GM18909 (cell line): Measurements from ENCODE around the gene CCND1.
"Not testable (repeated sequence)": the region's sequence is repeated elsewhere in the genome, so short reads cannot be mapped to it uniquely, and the experiment has no call there.

Experiments used
- ATAC-seq: cut with Tn5 transposase; IDR thresholded peaks from one replicate; pipeline ENCODE4 v1.9.1; 2021; ENCODE audit warnings: mild to moderate bottlenecking; ENCODE audit not compliant: unreplicated experiment, poor library complexity

Gene CCND1

DNA sequence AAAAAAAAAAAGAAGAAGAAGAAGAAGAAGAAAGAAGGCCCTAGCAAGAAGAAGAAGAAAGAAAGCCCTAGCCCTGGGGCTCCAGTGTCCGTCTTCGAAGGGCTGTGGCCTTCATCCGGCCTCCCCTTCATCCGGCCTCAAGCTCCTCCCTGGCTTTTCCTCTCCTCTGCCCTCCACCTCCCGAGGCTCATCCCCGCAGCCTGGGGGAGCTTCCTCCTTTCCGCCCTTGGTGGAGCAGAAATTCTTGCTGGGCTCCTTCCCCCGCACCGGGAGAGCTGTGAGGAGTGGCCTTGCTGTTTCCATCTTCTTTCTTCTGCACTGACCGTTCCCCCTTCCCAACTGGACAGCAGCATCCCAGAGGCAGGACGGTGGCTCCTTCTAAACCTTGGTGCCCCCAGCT is 43.7 kb downstream of the CCND1 start:
- no peak for ATAC-seq

DNA sequence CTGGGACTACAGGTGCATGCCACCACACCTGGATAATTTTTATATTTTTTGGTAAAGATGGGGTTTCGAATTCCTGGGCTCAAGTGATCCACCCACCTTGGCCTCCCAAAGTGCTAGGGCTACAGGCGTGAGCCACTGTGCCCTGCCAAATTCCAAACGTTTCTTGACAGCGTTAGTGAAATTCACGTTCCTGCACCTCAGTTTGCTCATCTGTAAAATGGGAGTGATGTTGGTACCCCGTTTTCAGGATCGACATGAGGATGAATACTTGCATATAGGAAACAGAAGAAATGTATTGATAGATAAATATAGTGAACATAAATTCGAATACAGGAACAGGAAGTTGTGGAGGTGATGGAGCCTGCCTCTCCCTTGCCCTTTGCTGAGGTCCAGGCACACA is 44.4 kb downstream of the CCND1 start:
- ATAC-seq: no peak

DNA sequence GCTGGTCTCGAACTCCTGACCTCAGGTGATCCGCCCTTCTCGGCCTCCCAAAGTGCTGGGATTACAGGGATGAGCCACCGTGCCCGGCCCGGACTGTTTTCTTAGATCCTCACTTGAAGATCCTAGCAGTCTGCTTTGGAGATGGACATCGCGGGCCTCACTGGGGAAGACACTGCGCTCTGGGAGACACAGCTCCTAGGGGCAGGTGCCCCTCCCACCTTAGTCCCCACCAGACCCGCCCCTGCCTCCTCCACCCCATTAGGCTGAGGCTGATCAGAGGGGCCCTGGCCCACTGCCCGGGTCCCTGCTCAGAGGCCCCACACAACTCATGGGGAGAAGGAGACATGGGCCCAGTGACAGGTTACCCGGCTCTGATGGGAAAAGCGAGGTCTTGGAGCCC is 45.5 kb downstream of the CCND1 start:
- no peak for ATAC-seq

DNA sequence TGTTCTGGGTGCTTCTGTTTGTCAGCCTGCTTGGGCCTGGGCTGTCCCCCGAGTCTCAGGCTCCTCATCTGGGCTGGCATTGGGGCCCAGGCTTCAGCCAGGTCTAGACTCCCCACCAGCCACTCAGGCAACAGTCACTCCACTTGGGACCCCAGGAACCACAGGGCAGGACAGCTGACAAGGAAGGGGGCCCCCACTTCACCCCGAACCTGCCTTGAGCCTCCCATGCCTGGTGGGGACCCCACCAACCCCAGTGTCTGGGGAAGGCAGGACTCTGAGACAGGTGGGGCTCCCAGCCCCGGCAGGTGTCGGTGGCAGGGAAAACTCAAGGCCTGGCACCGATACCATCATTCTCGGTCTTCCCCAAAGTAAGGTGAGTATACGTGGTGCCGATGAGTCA is 45.9 kb downstream of the CCND1 start:
- no peak for ATAC-seq

DNA sequence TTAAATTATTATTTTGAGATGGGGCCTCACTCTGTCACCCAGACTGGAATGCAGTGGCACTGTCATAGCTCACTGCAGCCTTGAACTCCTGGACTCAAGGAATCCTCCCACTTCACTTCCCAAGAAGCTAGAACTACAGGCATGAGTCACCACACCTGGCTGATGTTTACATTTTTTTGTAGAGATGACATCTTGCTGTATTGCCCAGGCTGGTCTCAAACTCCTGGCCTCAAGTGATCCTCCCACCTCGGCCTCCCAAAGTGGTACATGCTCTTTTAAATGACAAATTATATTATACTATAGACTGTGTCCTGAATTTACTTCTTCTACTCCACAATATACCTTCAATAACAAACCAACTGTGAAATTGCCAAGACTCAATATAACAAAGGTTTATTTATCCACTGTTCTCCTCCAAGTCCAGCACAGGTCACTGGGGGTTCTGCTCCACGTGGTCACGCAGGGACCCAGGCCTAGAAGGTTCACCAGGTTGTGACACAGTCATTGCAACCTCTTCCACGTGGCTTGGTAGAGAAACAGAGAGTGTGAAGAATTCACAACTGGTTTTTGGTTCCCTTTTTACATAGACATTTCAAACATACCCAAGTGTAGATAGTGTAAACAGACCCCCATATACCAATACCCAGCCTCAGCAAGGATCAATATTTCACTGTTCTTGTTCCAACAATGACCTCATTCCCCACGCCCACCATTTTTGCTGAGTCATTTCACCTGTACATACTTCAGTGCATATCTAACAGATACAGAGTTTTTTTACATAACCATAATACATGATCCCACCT is 47.2 kb downstream of the CCND1 start:
- not testable (repeated sequence) for ATAC-seq

DNA sequence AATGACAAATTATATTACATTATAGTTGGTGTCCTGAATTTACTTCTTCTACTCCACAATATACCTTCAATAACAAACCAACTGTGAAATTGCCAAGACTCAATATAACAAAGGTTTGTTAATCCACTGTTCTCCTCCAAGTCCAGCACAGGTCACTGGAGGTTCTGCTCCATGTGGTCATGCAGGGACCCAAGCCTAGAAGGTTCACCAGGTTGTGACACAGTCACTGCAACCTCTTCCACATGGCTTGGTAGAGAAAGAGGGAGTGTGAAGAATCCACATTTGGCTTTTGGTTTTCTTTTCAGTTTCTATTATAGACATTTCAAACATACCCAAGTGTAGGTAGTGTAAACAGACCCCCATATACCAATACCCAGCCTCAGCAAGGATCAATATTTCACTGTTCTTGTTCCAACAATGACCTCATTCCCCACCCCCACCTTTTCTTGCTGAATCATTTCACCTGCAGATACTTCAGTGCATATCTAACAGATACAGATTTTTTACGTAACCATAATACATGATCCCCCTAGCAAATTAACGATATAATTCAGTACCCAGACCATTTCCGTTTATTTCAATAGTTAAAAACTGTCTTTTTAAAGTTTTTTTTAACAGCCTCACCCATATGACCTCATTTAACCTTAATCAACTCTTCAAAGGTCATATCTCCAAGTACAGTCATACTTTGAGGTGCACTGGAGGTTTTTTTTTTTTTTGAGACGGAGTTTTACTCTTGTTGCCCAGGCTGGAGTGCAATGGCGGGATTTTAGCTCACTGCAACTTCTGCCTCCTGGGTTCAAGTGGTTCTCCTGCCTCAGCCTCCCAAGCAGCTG is 48.7 kb downstream of the CCND1 start:
- ATAC-seq: no peak

DNA sequence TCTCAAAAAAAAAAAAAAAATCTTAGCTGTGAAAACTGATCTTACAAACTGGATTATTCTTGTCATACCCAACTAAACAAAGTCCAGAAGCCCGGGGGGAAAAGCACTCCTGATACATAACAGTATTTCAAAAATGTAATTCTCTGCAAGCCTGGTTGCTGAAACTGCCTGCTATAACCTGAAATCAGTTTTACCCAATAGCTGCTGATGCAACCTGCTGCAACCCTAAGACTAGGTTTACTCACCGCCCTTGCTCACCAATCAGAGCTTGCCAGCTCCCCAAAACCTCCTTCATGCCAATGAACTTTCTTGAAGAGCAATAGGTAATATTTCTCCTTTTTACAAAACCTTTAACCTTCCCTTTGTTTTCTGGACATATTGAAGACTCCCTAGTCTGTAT is 50.5 kb downstream of the CCND1 start:
- no peak for ATAC-seq

DNA sequence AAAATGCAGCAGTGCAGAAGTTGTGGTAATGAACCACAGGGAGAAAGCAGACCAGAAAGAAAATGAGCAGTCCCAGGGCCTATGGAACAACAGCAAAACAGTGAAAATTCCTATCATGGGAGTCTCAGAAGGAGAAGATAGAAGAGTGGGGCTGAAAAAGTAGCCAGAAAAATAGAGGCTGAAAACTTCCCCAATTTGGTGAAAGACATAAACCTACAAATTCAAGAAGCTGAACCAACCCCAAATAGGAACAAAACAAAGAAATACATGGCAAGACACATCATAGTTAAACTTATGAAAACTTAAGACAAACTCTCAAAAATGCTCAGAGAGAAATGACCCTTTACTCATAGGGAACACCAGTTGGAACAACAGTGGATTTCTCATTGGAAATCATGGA is 51.5 kb downstream of the CCND1 start:
- no peak for ATAC-seq

DNA sequence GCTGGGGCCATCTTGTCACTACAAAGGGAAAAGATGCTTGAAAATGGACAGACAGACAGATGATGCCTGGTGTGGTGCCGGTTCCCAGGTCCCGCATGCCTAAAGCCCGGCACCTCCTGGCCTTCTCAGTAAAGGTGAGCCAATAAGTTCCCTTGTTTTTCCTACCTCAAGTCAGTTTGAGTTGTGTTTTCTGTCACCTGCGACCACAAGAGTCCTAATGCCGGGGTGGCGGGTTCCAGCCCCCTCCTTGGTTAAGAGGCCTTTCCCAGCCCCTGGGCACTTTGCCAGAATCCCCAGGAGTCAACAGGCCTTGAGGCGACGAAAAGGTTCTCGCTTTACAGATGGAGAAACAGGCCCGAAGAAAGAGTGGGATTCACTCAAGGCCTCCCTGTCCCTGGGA is 53.8 kb downstream of the CCND1 start:
- no peak for ATAC-seq

DNA sequence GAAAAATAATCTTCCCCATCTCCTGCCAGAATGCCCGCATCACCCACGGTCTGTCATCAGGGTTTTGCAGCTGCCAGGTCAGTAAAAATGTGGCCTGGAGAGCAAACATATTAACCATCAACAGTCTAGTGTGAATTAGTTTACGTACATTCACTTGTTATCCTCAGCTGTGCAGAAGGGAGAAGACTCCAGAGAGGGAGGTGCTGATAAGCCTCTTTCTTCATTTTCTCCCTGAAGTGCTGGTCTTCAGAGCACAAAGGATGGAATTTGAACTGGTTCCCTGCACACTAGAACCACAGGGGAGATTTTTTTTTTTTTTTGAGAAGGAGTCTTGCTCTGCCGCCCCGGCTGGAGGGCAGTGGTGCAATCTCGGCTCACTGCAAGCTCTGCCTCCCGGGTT is 54.6 kb downstream of the CCND1 start:
- no peak for ATAC-seq

DNA sequence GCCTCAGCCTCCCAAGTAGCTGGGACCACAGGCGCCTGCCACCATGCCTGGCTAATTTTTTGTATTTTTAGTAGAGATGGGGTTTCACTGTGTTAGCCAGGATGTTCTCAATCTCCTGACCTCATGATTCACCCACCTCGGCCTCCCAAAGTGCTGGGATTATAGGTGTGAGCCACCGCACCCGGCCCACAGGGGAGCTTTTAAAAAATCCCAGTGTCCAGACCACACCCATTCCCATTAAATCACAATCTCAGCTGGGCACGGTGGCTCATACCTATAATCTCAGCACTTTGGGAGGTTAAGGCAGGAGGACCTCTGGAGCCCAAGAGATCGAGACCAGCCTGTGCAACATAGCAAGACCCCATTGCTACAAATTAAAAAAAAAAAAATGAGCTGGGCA is 55.0 kb downstream of the CCND1 start:
- ATAC-seq: not testable (repeated sequence)

DNA sequence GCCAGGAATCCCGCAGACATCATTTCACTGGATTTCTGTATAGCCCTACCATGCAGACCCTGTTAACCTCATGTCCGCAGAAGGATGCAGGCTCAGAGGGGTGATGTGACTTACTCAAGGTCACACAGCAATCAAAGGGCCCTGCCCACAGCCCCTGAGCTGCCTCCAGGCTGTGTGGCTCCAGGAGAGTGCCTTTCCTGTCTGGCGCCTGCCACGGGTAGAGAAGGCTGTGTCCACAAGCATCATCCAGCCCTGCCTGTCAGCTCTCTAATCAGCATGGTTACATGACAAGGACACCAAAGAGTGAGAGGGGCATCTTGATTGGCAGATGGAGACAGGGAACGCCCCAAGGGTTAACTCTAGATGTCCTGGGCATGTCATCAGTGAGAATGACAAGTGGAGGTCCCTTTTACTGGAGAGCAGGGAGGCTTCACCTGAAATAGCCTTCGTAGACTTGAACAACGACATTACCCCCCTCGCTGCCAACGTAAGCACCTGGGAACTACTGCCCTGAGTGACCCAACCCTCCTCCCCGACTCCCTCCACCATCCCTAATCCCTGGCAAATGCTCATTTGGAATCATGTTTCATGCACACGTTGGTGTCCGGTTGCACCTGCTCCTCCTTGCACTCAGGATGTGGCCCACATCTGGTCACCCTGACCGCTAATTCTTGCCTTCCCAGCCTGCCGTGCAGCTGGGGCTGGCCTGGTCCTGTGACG is 56.0 kb downstream of the CCND1 start:
- ATAC-seq: no peak

DNA sequence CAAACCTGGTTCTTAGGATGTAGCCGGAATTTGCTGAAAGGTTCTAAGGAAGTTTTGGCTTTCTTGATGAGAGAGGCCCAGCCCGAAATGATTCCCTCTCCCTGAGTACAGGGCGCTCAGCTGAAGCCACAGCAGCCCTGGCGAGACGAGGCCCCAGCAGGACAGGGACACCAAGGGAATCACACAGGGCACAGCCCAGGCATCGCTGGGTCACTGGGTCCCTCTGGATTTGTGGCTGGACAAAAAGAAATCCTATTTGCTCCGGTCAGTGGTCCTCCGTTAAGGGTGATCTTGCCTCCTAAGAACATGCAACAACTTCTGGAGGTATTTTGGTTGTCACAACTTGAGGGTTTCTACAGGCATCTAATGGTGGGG is 56.5 kb downstream of the CCND1 start:
- ATAC-seq: no peak

DNA sequence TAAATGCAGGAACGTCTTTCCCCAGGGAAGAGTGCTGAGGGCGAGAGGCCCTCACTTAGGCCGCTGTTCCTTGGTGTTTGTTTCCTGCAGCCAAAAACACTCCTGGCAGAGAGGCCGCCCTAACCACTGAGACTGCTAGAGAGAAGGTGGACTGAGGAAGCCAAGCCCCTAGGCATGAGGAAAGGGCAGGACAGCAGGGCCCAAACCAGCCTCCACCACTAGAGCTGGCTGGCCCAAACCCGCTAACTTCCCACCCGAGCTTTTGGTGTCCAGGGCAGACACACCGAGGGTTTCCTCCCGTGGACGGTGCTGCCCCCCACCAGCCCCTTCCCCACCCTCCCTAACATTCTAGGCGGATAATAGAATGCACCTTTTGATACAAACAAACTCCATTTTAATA is 56.9 kb downstream of the CCND1 start:
- ATAC-seq: no peak

DNA sequence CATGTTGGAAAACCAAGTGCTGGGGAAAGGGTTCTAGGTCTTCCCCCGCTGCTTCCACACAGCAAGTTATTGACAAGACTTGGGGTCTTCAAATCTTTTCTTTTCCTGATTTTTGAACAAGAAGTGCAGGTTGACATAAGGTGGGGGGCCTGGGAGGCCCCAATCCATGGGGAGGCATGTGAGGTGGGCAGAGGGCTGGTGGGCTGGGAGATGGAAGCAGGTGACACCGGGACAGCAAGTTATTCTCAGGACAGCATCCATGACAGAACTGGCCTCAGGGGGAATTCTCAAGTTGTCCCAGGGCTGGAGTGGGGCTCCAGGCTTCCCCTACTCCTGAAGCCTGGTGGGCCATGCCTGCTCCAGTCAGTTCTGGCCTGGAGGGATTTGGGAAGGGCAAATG is 57.4 kb downstream of the CCND1 start:
- no peak for ATAC-seq

DNA sequence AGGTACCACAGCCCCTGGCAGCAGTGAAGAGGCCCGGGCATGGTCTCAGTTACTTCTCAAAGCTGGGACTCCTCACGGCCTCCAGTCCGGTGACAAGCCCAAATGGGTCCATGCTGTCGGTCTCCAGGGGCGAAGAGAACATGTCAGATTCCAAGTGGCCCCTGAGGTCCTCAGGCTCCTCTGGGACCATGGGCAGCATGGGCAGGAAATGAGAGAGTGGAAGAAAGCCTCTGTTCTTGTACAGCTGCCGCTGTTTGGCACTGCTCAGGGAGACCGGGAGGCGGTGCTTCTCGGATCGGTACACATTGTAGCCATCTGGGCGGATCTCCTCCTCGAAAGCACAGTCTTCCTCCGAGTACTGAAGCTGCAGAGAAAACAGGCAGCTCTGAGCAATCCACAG is 58.3 kb downstream of the CCND1 start:
- no peak for ATAC-seq

DNA sequence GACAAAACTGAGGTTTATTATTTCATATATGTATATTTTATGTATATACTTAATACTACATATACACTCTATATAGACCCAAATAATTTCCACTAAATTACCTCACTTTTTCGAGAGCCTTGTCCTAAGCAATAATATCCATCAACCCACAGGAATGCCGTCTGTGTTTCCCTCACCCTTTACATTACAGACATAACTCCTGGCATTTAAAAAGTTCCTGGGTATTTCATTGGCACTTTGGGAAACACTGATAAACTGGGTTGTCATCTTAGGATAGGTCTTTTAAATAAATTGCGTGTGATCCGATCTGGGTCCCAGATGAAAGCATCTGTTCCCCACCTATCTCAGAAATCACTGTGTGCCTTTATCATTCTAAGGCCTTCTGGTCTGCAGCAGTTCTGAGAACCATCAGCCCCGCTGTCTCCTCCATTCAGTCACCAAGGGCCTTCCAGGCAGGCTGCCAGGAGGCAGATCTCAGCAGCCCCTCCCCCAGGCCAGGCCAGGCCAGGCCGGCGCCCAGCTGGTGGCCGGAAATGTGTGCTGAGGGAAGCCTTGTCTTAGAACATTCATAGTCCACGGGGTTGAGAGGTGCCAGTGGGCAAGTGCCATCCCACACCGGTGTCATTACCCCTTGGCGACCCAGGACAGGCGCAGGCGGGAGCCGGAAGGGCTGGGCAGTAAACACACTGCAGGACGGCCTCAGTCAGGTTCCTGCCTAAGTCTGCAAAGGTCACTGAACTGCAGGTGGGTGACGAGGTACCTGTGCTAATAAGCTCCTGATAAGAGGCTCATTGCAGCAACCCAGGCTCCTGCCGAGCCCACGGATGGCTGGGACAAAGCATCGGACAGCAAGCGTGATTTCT is 59.6 kb downstream of the CCND1 start:
- no peak for ATAC-seq

DNA sequence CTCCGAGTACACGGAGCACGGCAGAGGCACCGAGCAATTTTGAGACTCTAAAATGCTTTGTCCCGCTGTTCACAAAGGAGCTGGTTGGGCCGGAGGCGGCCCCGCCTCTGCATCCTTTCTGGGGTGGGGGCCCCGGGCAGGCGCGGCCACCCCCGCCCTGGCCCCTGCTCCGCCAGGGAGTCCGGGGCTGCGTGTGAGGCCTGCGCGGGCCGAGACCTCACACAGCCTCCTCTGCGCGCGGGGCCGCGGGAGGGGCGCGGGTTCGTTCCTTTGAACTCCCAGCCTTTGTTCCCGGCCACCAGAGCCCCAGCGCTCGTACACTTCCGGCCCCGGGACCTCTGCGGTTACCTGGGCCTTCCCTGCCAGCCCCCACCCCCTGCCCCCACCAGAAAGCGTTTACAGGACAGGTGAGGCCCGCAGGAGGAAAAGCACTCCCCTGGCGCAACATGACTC is 61.3 kb downstream of the CCND1 start:
- ATAC-seq: no peak

DNA sequence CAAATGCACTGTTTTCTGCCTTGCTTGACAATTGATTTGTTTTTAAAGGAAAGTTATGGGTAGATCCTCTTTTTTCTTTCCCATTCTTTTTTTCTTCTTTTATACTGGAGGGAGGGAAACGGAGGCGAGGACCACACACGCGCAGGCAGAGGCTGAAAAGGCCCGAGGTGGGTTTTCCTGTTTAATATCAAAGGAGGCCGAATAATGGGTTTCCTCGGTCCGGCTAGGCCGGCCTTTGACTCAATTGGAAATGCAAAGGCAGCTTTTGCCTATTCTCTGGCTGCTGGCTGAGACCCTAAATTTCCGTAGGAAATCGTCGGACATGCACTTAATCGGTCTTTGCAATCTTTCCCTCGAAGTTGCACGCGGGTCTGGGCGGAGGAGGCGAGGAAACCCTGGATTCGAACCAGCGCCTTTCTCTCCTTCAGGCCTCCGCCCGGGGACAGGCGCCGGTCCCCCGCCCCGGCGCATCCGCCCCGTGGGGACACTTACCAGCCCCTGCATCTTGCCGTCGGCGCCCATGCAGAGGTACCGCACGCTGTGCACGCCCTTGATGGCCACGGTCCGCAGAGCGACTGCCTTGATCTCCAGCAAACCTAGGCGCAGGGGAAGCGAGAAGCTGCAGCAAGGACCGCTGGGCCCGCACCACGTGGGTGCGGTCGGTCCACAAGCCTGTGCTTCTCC is 62.0 kb downstream of the CCND1 start:
- ATAC-seq: no peak

DNA sequence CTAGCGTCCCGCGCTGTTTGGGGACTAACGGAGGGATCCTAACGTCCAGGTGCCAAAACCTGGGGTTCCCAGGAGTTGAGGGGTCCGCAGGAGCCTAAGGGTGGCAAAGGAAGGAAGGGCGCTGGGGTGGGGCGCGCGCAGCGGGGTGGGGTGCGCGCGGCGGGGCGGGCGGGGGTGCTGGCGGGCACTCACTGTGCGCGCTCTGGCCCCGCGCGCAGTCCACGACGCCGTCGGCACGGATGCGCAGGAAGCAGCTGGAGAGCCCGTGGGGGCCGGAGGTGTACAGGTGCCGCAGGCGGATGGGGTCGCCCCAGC is 62.5 kb downstream of the CCND1 start:
- no peak for ATAC-seq
